Smooth muscle cell of trachea (primary cell): Measurements from ENCODE around the gene OXLD1. TPM values are rescaled to one million over a fixed set of nuclear protein-coding genes. Genes with fewer than 3 reads are reported as not detected.

Experiments used
- total RNA-seq: library from RNA; depleted of rRNA; stranded (reverse); fragments of >200 nt; gene quantifications from 2 replicates; pipeline ENCODE4 v1.2.1, GENCODE V29; 2014

OXLD1 gene
- total RNA-seq: 35.5 and 37.7 TPM in 2 replicates

GRCh38 chr17:81666342-81667191 is at the start of gene OXLD1, which contains the start of gene CCDC137:
OXLD1 (minus strand) TSS chr17:81666605; CDS start chr17:81666577, 28 bp downstream.
CCDC137 (plus strand) TSS chr17:81666737; CDS start chr17:81666767, 30 bp downstream.

GRCh38 chr17:81711814-81712467 is 45.5 kb upstream of the OXLD1 start, which contains the start of gene SLC25A10:
SLC25A10 (plus strand) TSS chr17:81712284; CDS start chr17:81712427, 143 bp downstream.

GRCh38 chr17:81702934-81703746 is 36.7 kb upstream of the OXLD1 start, which contains the start of gene MRPL12:
MRPL12 (plus strand) TSS chr17:81703367; CDS start chr17:81703502, 135 bp downstream.

GRCh38 chr17:81683584-81684441 is 17.4 kb upstream of the OXLD1 start, which contains the start of the genes ARL16 and HGS:
ARL16 (minus strand) TSS chr17:81683797; CDS start chr17:81683753, 44 bp downstream.
HGS (plus strand) TSS chr17:81684011; CDS start chr17:81684067, 56 bp downstream.

GRCh38 chr17:81656118-81656743 is 10.2 kb downstream of the OXLD1 start, which contains the start of gene PDE6G:
PDE6G (minus strand) TSS chr17:81656542; CDS start chr17:81653305, 3,237 bp downstream.

GRCh38 chr17:81636505-81637288 is 29.7 kb downstream of the OXLD1 start, which contains the start of the genes NPLOC4 and TSPAN10:
NPLOC4 (minus strand) TSS chr17:81637112; CDS start chr17:81636930, 182 bp downstream.
TSPAN10 (plus strand) TSS chr17:81637196; CDS start chr17:81642413, 5,217 bp downstream.

Other genes with a start within 250 kb of the OXLD1 start
- gene ACTG1, start 153.8 kb downstream of the OXLD1 start, total RNA-seq: 7,025 and 10,804 TPM in 2 replicates
- 2.0 and 4.6 TPM in 2 replicates for gene FSCN2, start 138.2 kb downstream of the OXLD1 start, total RNA-seq
- 19.9 and 25.0 TPM in 2 replicates for gene FAAP100, start 114.3 kb downstream of the OXLD1 start, total RNA-seq
- gene NPLOC4, start 29.5 kb downstream of the OXLD1 start, total RNA-seq: 58.0 and 77.1 TPM in 2 replicates
- gene TSPAN10, start 29.4 kb downstream of the OXLD1 start, total RNA-seq: 2.5 and 2.6 TPM in 2 replicates
- 0.17 TPM in 1 of 2 replicates, not detected in the other for gene PDE6G, start 10.1 kb downstream of the OXLD1 start, total RNA-seq
- gene CCDC137, start 132 bp upstream of the OXLD1 start, total RNA-seq: 8.3 and 9.5 TPM in 2 replicates
- gene ARL16, start 17.2 kb upstream of the OXLD1 start, total RNA-seq: 21.0 and 33.6 TPM in 2 replicates
- 94.4 and 131 TPM in 2 replicates for gene HGS, start 17.4 kb upstream of the OXLD1 start, total RNA-seq
- 6.8 and 12.4 TPM in 2 replicates for gene MRPL12, start 36.8 kb upstream of the OXLD1 start, total RNA-seq
- 6.6 and 19.3 TPM in 2 replicates for gene SLC25A10, start 45.7 kb upstream of the OXLD1 start, total RNA-seq
- gene GCGR, start 137.5 kb upstream of the OXLD1 start, total RNA-seq: not detected in 2 replicates
- gene MCRIP1, start 166.7 kb upstream of the OXLD1 start, total RNA-seq: 80.3 and 126 TPM in 2 replicates
- gene PPP1R27, start 168.4 kb upstream of the OXLD1 start, total RNA-seq: 0.17 TPM in 1 of 2 replicates, not detected in the other
- 1,342 and 1,881 TPM in 2 replicates for gene P4HB, start 193.9 kb upstream of the OXLD1 start, total RNA-seq
- gene ARHGDIA, start 204.7 kb upstream of the OXLD1 start, total RNA-seq: 187 and 318 TPM in 2 replicates
- gene ALYREF, start 225.0 kb upstream of the OXLD1 start, total RNA-seq: 102 and 168 TPM in 2 replicates
- gene ANAPC11, start 225.1 kb upstream of the OXLD1 start, total RNA-seq: 138 and 243 TPM in 2 replicates
- gene NPB, start 235.6 kb upstream of the OXLD1 start, total RNA-seq: 0.87 and 2.5 TPM in 2 replicates
- gene PCYT2, start 244.8 kb upstream of the OXLD1 start, total RNA-seq: 63.5 and 63.7 TPM in 2 replicates